ENCODE measurements around the gene LRRC49. TPM values are rescaled to one million over a fixed set of nuclear protein-coding genes. Genes with fewer than 3 reads are reported as not detected.
A peak's percentile ranks its signal among the peaks of the same experiment; 100 is the strongest.

Gene LRRC49
- total and polyA plus RNA-seq, 2 of the 13 experiments (the other 11 are each of a cell fraction or from before 2014, with no cell fraction given), result 0.57 to 1.00 TPM

DNA sequence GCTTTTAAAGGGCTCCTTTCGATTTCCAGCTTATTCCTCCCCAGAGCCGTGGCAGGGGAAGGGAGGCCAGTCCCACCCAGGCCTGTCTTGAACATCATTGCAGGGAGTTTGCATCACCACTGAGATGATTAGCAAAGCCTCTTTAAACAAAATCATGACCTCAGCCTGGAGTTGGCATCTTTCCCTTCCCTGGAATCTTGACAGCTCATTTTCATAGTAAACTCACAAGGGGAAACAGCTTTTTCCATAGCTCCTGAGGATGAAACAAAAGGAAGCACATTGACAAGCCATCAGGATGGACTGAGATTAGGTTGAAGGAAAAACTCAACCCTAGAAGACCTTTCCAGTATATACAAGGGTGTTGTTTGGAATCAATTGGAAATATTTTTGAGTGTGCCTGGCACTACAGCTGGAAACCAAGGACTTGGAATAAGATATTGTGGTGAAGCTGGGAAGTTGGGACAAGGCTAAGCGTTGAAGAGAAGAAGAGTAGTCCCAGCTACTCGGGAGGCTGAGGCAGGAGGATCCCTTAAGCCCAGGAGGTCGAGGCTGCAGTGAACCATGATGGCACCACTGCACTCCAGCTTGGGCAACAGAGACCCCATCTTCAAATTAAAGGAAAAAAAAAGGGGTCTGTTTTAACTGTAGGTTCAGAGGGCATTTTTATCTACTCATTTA, 35.6 kb upstream of the LRRC49 start:
- H3K79me2 ChIP-seq (ENCODE audit: insufficient read depth, low read length), result no peaks in the 10 kb centered on the region
- DNase-seq (ENCODE audit: low spot score) (no peak), FAIRE-seq (no peak), ATAC-seq (no peak)
- no peaks in the 10 kb centered on the region for H4K20me1 ChIP-seq (ENCODE audit: insufficient read depth, low read length)
- H3K27me3 ChIP-seq (ENCODE audit: control insufficient read depth in 1 of 2, insufficient read depth in 2 of 2, low read length in 2 of 2), result peaks cover 0 to 17% of the 10 kb centered on the region in 2 experiments; a peak in 3 of 5 replicates
- peaks cover 30% of the 10 kb centered on the region for H3K4me1 ChIP-seq (ENCODE audit: insufficient read depth, low read length)
- H3K4me2 ChIP-seq (ENCODE audit: low read depth, low read length), result no peak overlapping the region
- POLR2A ChIA-PET, result interaction anchor here (0.8 to 6.3 kb wide), 7 partner anchors 11 to 34 kb away, joined by 3 to 69 read pairs (median 5); no protein-coding TSS in a partner anchor
- H3K36me3 ChIP-seq (replicated peaks in 1 of 2; ENCODE audit: control insufficient read depth in 1 of 2, insufficient read depth in 2 of 2, low read length in 2 of 2), result no peaks in the 10 kb centered on the region
- no peak overlapping the region for H3K27ac ChIP-seq (ENCODE audit: extremely low read length, insufficient read depth, low read length)
- H3K4me3 ChIP-seq (replicated peaks in 1 of 3; ENCODE audit: insufficient read depth in 1 of 3, low read depth in 2 of 3, low read length in 3 of 3), result no peak overlapping the region
- WGBS (ENCODE audit: low lambda C conversion rate), result 28% methylated on average over 5 of the region's 5 CpGs
- CTCF ChIA-PET (ENCODE audit: low intra/inter-chr PET ratio, low total read pairs), result no interaction called here
- in situ Hi-C loops (cut with HindIII; ENCODE audit: extremely low pct_ligation_motif_present, low pct_unique_long_range_greater_than_20kb) (no loop called here), intact Hi-C loops (cut with micrococcal nuclease; ENCODE audit: unreplicated experiment) (no loop called here)
- H3K9ac ChIP-seq (ENCODE audit: insufficient read depth, low read depth, low read length), result no peak overlapping the region
- TF ChIP-seq CEBPB (IDR thresholded peaks at IDR 0.05; ENCODE audit: borderline replicate concordance, low read depth, low read length) (peak; percentile 29; the same call in 1 of the 2 replicates), TAF1 (CRISPR knock-in tag; IDR thresholded peaks at IDR 0.05) (no peak), ZNF3 (CRISPR knock-in tag; IDR thresholded peaks at IDR 0.05) (no peak)
- TF ChIP-seq, protein P1, sequence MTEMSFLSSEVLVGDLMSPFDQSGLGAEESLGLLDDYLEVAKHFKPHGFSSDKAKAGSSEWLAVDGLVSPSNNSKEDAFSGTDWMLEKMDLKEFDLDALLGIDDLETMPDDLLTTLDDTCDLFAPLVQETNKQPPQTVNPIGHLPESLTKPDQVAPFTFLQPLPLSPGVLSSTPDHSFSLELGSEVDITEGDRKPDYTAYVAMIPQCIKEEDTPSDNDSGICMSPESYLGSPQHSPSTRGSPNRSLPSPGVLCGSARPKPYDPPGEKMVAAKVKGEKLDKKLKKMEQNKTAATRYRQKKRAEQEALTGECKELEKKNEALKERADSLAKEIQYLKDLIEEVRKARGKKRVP (CRISPR knock-in tag; IDR thresholded peaks at IDR 0.05), result peak in 1 of 2 experiments; percentile 91; a peak in 2 of 4 replicates
- TF ChIP-seq, protein P2, sequence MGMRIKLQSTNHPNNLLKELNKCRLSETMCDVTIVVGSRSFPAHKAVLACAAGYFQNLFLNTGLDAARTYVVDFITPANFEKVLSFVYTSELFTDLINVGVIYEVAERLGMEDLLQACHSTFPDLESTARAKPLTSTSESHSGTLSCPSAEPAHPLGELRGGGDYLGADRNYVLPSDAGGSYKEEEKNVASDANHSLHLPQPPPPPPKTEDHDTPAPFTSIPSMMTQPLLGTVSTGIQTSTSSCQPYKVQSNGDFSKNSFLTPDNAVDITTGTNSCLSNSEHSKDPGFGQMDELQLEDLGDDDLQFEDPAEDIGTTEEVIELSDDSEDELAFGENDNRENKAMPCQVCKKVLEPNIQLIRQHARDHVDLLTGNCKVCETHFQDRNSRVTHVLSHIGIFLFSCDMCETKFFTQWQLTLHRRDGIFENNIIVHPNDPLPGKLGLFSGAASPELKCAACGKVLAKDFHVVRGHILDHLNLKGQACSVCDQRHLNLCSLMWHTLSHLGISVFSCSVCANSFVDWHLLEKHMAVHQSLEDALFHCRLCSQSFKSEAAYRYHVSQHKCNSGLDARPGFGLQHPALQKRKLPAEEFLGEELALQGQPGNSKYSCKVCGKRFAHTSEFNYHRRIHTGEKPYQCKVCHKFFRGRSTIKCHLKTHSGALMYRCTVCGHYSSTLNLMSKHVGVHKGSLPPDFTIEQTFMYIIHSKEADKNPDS (CRISPR knock-in tag; IDR thresholded peaks at IDR 0.05), result no peak
- no peaks in the 10 kb centered on the region for H3K9me3 ChIP-seq (ENCODE audit: low read length)
- no peak overlapping the region for H2AFZ ChIP-seq (ENCODE audit: low read length)
- BruUV-seq (replicated peaks), result no TSS peak

All from HepG2 (cell line).